Astrocyte of the hippocampus (primary cell): Measurements from ENCODE around the gene TMEM219.

Source experiments
- DNase-seq: peaks from one replicate; pipeline ENCODE4 v3.0.0; 2011; ENCODE audit warnings: low read depth, low spot score

Gene TMEM219

DNA sequence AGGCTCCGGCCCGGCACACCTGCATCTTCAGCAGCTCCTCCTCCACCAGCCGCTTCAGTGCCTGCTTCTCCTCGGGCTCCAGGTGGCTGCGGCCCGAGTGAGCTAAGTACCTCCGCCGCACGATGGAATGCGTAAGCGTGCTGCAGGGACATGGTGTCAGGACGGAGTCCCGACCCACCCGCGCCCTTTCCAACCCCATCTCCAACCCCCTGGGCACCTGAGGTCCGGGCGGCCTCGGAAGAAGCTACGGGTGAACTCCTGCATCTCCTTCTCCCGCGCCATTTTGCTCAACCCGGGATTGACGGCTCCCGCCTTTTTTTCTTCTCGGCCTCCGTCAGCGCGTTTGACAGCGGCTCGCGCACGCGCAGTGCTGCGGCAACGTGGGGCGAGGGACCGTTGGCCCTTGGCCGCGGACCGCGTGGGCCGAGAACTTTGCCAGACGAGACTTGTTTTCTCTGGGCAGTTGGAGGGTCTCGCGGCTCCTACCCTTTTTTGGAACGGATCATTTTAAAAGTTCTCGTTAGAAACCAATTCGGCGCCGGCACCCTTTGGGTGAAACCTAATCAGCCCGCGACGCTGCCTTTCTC, 33.5 kb downstream of the TMEM219 start, which contains the start of gene HIRIP3:
TSS of gene HIRIP3 (minus strand) at position 294 of the 587 bp plus-strand sequence. CDS start at position 282, 12 bp downstream.
- peak; percentile 88 for DNase-seq

GRCh38 chr16:29995911-29996765, 34.3 kb downstream of the TMEM219 start, which contains the start of gene INO80E:
Gene INO80E (plus strand): TSS chr16:29996241. CDS start chr16:29996311, 70 bp downstream.
- DNase-seq: peak; percentile 99

- no peak for DNase-seq
These were observed 34.9 kb downstream of the TMEM219 start for GRCh38 chr16:29996766-29997250.

GRCh38 chr16:29999605-30000004, 37.7 kb downstream of the TMEM219 start:
- no peak for DNase-seq

- no peak for DNase-seq
These were observed 39.1 kb downstream of the TMEM219 start for GRCh38 chr16:30000735-30001631.

DNA sequence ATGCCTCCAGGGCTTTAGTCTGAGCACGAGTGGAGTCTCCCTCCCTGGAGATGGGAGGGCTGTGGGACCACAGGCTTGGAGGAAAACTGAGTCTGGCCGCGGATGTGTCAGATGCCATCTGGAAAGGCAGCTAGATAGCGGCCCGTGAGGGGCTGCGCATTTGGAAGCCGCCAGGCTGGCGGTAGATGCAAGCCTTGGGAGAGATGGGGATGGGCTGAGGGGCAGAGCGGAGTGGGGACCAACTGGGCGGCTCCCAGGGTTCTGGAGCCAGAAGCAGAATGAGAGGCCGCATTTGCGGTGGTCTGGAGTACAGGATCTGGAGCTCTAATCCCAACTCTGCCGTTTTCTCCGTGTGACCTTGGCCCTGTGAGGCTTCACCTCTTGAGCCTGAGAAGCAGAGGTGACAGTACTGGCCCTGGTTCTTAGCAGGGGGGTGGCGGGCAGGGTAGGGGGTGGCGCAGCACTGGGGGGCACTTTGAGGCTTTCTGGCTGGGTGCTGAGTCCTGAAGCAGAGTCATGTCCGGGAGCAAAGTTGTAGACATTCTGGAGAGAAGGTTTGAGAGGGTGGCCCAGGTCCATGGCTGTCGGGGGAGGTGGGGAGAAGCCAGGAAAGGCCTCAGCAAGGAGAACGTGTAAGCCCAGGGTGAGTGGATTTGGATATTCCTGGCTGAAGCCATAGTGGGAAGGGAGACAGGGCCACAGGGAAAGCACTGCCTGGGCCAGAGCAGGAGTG, 40.9 kb downstream of the TMEM219 start:
- DNase-seq: no peak

GRCh38 chr16:30003670-30004423, 42.0 kb downstream of the TMEM219 start:
- no peak for DNase-seq

GRCh38 chr16:30004424-30004776, 42.5 kb downstream of the TMEM219 start:
- no peak for DNase-seq

- DNase-seq: no peak
These were observed 42.9 kb downstream of the TMEM219 start for GRCh38 chr16:30004811-30005242.

DNA sequence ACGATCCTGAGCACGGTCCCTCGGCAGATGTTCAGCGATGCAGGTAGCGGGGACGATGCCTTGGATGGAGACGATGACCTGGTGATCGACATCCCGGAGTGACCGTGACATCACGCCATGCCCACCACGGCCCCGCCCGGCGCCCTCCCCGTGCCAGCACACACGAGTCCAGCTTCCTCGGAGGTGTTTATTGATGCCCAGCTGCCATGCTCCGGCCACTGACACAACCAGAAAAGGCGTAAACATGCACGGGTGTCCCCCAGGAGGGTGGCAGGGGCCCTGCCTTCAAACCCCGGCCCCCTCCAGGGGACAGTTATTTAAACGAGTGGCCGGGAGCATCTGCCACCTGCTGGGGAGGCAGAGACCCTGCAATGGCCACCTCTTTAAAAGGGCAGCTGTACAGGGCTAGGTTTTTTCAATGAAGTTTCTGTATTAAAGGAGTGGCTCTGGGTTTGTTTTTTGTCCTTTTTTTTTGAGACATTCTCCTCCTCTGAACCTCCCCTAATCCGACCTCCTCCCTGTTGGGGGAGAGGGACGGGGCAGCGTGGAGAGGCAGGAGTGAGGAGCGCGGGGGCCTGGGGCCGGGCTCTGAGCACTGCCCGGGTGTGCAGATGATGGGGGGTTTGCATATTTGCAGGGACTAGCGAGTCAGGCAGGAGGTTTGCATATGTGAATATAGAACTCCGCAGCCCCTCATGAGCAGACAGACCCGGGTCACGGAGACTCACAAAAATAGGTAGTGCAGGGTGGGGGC, 43.6 kb downstream of the TMEM219 start:
- DNase-seq: peak; percentile 62

GRCh38 chr16:30006095-30006473, 44.2 kb downstream of the TMEM219 start:
- DNase-seq: no peak

- DNase-seq: no peak
These were observed 44.9 kb downstream of the TMEM219 start for GRCh38 chr16:30006659-30007377.

DNA sequence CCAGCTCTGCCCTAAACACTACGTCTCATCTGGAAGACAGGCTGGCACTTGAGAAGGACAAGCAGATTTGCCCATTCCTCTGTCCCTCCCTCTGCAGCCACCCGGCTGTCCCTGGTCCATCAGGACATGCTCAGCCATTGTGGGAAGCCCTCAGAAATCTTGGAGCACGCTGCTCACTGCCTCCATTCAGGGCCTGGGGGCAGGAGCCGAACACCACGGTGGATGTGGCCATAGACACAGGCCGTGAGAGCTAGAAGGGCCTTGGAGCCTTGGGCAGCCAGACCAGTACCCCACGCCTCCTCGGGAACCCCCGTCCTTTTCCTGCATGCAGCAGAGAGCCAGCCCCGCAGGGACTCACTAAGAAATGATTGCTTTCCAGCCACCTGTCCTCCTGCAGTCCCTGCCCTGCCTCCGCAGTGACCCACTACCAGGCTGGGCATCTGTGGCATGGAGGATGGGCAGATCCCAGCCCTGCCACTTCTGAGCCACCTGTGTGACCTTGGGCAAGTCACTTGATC, 45.6 kb downstream of the TMEM219 start:
- no peak for DNase-seq

DNA sequence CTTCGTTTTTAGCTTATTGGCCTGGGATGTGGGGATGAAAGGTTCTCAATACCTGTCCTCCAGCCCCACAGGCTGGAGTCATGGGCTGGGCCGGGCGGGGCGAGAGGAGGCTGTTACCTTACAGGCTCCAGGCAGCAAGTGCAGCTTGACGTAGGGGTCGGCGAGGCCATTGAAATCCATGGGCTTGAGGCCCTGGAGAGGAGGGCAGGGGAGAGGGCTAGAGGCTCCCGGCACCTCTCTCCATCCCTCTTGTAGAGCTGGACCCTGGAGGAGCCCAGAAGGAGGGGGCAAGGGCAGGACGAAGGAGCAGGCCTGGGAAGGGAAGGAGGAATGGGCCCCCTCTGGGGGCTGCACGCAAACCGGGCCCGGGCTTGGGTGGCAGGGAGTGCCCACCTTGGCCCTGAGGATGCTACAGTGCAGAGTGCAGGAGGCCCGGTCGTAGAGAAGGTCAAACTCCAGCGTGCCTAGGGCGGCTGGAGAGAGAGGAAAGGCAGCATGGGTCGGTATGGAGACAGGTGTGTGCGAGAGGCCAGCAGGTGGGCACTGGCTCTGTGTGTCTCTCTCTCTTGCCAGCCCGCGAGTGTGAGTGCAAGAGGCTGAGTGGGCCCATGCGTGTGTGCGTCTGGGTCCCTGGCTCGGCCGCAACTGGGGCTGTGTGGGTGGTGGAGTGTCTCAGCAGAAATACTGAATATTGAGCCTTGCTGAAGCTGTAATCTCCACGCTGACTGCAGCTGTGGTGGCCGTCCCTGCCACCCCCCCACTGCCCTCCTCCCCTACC, 47.4 kb downstream of the TMEM219 start:
- no peak for DNase-seq

DNA sequence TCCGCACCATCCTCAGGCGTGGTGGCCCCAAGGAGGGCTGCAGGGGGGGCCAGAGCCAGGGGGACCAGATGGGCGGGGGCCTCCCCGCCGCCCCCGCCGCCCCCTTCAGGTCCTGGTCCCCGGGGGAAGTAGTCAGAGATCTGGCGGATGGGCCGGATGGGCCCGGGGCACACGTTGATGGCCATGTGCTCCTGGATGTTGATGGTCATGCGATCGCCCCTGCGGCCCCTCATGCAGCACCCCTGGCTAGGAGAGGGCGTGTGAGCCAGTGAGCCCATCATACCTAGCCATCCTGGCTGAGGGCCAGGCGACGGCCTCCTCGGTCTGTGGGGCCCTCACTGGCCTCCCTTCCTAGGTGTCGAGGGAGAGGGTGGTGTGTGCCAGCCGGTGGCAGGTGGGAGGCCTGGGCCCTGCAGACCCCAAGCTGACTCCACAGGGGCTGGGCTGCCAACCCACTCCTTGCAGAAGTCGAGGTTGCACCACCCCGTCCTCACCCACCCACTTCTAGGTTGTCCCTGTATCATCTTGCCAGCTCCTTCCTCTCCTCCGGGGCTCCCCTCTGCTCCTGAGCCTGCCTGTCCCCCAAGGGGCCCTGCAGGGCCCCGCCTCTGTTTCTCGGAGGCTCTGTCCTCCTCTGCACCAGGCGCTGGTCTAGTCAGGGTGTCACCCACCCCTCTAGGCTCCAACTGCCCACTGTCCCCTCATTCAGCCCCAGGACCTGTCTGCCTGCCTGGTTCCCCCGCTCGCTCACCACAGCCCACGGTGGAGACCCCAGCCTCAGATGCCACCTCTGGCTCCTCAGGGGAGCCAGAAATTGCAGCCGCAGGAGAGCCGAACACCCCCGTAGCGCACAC, 48.3 kb downstream of the TMEM219 start:
- no peak for DNase-seq

- peak; percentile 33 for DNase-seq
These were observed 49.2 kb downstream of the TMEM219 start, which contains the start of gene DOC2A for GRCh38 chr16:30010844-30011713. Gene DOC2A (minus strand): TSS chr16:30011027. CDS start chr16:30010222, 805 bp downstream.
